ENCODE measurements around the gene HHIPL1.
A peak's percentile ranks its signal among the peaks of the same experiment; 100 is the strongest.

HHIPL1 gene

DNA sequence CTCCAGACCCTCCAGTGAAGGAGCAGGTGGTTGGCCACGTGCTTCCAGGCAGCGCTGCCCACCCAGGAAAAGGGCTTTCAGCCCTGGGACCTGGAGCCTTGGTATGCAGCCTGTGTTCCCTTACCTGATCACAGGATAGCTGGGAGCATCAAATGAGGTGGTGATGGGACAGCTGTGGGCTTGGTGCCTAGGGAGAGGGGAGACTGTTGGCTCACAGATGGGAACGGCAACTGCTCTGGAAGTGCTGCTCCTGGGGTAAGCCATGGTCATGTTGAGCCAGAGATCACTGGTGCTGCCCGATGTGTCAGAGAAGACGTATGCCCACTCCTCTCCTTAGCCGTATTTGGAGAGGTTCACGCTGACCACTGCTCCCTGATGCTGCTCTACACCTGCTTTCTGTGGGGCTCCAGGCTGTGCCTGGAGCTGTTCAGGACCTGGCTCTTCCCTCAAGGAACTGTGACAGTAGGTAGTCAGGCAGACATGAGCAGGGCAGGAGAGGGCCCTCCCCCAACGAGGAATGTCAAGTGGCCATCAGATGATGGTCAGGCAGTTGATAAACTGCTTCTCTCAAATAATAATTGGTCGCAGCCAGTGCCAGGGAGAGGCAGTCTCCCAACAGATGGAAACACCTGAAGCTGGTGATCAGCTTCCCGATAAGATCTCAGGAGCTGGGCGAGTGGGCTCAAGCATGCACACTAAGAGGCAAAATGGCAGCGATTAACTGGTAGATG lies 36.3 kb downstream of the HHIPL1 start:
- intact Hi-C loops (cut with DNase I), result loop anchor here (5.0 kb wide), 1 partner anchor 206 kb away; no protein-coding TSS in a partner anchor
- DNase-seq, result peak in 4 of 42 donors; percentile 13 to 40 (median 26)

DNA sequence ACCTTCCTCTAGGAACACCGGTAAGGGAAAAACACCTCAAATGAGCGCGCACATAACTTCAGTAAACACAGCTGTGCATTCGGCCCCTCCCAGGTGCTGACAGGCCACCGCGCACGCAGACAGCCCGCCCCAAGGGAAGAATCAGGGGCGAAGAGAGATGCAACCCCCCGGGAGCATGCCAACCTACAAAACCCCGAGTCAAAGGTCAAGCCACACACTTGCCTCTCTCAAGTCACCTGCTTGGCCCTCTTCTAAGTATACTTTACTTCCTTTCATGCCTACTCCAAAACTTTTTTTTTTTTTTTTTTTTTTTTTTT lies 36.9 kb downstream of the HHIPL1 start:
- intact Hi-C loops (cut with DNase I), result loop anchor here (5.0 kb wide), 1 partner anchor 206 kb away; no protein-coding TSS in a partner anchor
- peak in 3 of 42 donors; percentile 15 to 36 (median 23) for DNase-seq

DNA sequence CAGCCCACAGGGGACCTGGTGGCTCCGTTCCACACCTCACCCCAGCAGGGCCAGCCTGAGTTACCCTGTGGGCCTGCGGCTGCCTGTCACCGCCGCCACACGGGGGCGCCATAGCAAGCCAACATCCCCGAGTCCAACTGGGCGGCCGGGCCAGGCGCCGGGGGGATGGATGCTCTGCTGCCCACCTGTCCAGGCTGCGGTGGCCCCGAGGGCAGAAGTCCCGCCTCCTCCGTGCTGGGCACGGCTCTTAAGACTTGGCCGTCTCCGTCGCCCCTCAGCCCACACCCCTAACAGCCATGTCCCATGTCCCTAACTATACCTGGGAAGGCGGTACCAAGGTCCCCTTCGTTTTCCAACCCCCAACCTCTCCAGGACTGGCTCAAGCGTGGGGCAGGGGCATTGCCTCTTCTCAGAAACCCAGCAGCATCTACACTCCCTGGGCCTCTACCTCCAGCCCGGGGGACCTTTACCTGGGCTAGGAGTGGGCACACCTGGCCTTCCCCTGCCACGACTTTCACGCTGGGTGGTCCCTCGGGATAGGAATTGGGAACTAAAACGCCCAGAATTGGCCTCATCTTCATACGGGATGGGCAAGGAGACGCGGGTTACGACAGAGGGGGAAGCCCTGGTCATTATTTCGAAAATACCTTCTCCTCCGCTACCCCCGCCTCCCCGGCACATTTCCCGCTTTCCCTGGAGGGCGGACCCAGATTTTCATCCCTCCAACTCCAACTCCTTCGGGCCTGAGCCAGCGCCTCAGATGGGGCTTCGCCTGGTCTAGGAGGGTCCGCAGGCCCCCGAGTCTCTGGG lies 38.1 kb downstream of the HHIPL1 start:
- intact Hi-C loops (cut with DNase I), result loop anchor here (5.0 kb wide), 1 partner anchor 204 kb away; no protein-coding TSS in a partner anchor
- peak; percentile 75 to 93 (median 86) for DNase-seq

DNA sequence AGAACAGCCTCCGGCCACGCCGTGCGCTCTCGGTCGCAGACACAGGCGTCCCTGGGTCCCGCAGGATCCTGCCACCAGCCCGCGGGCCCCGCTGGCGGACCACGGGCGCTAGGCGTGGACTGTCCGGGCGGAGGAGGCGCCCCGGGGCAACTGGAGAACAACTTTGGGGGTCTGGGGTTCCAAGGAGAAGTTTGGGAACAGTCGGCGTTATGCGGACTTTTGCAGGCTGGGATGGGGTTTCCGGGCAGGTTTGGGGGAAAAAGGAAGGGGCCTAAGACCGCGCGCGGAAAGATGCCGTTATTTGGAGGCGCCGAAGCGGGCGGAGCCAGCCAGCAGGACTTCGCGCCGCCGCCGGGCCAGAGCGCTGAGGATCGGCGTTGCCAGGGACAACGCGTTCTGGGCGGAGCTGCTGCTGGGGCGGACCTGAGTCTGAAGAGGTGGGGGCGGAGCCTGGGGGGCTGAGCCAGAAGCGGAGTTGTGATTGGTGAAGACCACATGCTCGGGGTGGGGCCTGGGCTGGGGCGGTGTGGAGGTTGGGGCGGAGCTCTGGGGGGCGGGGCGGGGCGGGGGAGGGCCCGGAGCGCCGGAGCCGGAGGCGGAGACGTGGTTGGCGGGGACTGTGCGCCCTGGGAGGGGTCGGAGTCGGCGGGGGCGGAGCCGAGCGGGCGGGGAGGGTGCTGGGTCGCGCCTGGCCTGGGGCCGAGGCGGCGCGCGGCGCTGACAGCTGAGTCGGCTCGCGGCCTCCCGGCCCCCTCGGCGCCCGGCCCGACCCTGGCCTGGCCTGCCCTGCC lies 38.9 kb downstream of the HHIPL1 start, which contains the start of gene CYP46A1:
Gene CYP46A1 (plus strand): TSS at position 680 of the 791 bp plus-strand sequence. CDS start 120 bp downstream, outside the sequence.
- peak; percentile 98 to 100 (median 100) for DNase-seq
- intact Hi-C loops (cut with DNase I), result loop anchor here (5.0 kb wide), 1 partner anchor 203 kb away; no protein-coding TSS in a partner anchor

DNA sequence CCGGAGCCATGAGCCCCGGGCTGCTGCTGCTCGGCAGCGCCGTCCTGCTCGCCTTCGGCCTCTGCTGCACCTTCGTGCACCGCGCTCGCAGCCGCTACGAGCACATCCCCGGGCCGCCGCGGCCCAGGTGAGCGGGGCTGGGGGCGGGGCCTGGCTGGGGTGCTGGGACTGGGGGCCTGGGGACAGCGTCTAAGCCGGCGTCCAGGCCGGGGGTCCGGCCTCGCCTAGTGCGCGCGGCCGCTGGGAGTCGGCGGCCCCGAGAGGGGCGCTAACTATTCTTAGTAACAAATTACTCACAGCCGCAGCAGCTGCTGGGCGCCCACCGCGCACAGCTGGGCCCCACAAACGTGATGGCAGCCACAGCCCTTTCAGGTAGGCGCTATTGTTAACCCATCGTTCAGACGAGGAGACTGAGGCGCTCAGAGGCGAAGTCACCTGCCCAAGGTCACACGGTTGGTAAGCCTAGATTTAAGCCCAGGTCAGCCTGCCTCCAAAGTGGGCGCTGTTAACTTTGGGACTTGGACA lies 39.5 kb downstream of the HHIPL1 start:
- peak in 2 of 42 donors; percentile 24 to 34 for DNase-seq
- intact Hi-C loops (cut with DNase I), result loop anchor here (5.0 kb wide), 1 partner anchor 203 kb away; no protein-coding TSS in a partner anchor

DNA sequence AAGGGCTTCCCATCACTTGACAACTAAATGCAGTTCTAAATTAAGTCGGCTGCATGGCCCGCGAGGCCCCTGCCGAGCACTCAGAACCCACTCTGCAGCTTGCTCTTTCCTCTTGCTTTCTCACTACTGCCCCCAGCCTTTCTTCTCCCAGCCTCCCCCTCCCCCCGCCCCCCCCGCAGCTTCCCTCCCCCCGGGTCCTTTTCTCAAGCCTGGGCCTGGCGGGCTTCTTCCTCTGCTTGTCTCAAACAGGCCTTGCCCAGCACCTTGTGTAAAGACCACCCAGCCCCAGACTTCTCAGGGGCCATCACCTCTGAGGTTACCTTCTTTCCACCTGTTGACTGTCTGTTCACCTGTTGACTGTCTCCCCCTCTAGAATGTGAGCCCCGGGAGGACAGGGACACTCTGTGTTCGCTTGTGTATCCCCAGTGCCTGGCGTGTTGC lies 40.2 kb downstream of the HHIPL1 start:
- DNase-seq, result peak in 3 of 42 donors; percentile 10 to 41 (median 33)

DNA sequence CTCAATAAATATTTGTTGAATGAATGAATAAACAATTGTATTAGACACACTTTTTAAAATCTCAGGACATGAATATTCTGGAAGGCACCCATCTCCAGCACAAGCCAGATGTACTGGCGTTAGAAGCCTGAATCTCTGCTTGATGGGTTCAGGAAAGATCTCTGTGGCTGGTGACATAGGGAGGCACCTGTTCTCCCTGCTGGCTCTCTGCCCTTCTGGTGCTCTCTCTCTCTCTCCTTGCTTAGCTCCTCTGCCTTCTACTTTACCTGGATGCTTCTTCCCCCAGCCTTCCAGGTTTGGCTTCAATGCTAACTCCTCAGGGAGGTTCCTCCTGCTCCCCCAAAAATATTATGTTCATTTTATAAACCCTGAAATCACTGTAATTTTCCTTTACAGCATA lies 40.7 kb downstream of the HHIPL1 start:
- DNase-seq, result peak in 3 of 42 donors; percentile 11 to 42 (median 29)
- intact Hi-C loops (cut with DNase I), result no loop called here

More for the DNA sequence above, 40.2 kb downstream of the HHIPL1 start:
- intact Hi-C loops (cut with DNase I), result no loop called here

DNA sequence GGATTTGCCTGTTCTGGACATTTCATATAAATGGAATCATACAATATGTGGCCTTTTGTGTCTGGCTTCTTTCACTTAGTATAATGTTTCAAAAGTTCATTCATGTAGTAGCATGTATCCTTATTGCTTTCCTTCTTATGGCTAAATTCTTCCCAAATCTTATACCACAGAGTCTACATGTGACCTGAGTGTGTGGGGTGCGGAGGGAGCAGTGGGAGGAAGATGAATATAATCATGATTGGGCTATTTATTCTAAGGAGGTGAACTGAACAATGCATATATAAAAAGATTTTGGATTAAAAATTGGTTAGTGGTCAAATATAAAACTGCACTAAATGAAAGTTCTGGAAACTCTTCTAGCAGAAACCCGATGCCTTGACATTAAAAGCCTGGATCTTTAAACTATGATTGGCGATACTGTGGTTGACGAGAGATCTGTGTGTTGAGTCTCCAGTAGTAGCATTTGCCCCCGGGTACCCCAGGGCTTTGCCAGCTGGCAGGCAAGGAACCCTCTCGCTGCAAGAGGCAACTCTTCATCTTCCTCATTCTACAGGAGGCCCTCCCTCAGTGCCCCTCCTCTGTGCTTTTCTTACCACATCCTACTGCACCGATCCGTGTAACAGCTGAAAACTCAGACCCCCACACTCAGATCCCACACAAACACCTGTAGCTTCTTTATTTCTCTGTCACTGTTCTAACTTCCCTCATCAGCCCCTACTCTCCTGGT lies 41.8 kb downstream of the HHIPL1 start:
- intact Hi-C loops (cut with DNase I), result no loop called here

DNA sequence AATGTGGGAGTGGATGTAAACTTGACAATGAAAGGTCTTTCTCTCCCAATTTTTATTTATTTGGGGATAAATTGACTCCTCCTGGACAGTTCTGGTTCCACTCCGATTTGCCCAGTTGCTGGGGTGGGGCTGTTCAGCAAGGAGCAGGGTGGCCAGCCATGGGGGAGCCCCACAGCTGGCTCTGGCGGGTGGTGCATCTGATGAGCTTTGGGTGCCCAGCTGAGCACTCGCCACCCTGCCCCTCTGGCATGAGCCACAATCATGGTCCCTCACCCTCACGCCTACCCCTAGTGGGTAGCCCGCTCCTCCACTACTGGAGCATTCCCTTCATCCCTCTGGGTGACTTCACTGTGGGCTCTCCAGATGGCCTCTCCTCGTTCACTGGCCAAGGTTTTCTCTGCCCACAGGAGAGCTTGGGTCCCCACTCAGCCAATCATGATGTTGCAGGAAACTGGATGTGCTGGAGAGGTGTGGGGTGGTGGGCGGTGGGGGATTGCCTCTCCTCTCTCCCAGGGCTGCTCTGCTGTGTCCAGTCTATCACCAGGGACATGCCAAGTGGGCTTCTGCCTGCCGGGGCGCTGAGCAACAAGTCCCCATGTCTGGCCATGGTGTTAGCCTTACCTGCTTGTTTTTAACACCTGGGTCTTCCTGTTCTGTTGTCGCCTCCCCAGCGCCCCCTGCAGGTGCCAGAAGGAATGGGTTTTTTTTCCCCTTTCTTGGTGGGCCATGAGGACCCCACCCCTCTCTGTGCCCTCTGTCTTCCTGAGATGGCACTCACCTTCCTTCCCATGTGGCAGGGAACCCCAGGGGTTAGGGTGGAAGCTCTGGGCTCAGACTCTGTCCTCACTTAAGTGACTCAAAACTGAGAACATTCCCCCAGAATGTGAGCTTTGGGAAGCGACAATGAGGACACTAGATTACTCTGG lies 42.6 kb downstream of the HHIPL1 start:
- intact Hi-C loops (cut with DNase I), result no loop called here
- DNase-seq, result peak in 4 of 42 donors; percentile 25 to 48 (median 32)

More for the DNA sequence above, 41.8 kb downstream of the HHIPL1 start:
- peak in 7 of 42 donors; percentile 29 to 68 (median 50) for DNase-seq

DNA sequence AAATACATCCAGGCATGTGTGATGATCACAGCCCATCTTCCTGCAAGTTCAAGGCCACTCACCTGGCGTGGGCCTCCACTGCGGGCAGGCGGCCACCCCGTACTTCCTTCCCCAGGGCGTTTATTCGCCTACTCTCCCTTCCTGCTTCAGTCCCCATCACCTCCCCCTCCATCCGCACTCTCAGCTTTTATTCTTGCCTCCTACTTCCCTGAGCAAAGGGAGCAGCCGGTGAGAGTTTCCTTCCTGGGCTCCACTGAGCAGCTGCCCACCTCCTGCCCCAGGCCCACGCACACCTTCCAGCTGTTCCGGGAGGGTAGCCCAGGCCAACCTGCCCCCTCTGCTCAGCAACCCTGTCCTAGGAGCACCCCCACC lies 43.3 kb downstream of the HHIPL1 start:
- peak in 14 of 42 donors; percentile 34 to 75 (median 50) for DNase-seq
- intact Hi-C loops (cut with DNase I), result no loop called here

DNA sequence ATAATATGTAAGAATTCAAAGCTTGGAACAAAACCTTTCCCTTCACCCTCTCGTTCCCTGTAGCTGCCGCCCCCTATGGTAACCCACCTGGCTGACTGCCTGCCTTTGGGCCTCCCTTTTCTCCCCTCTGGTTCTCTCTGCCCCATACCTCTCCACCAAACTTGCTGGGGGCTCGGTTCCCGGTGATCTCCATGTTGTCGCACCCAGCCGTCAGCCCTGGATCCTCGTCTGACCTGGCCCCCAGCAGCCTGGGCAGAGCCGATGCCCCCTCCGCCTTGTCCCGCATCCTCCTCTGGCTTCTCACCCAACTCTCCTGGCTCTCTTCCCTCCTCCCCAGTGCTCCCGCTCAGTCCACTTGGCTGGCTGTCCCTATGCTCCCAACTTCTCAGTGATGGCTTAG lies 43.7 kb downstream of the HHIPL1 start:
- intact Hi-C loops (cut with DNase I), result no loop called here
- DNase-seq, result peak in 3 of 42 donors; percentile 23 to 42 (median 38)

DNA sequence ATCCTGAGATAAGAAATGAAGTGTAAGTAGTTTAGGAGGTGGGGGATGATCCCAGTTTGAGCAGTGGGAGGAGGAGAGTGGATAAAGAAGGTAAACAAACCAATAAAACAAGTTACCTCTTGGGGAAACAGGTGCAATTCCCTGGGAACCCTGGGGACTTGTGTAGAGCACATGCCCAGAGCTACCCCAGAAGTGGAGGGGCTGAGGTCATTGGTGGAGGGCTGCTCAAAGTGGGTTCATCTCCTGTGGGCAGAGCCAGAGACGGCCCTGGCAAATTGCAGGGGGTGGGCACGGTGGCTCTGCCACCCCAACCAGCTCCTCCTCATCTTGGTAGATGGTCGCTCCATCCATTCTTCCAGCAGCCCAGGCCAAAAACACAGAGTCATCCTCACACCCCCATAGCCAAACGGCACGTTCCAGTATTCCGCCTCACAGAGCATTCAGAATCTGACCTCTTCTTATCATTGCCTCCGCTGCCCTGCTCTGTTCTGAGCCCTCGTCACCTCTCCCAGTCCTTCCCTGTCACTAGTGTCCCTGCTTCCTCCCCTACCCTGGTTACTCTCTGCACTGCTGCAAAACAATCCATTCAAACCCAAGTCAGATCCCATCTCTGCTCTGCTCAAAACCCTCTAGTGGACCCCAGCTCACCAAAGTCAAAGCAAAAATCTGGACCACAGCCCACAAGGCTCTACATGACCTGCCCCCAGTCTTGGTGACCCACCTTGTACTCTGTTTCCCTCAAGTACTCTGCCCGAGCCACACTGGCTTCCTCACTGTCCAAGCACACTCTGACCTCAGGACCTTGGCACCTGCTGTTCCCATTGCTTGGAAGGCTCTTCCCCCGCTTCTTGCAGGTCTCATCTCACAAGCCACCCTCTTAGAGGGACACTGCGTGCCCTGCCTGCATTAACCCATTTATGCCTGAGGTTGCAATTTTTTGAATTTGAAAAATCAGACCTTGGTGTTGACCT lies 44.6 kb downstream of the HHIPL1 start:
- intact Hi-C loops (cut with DNase I), result no loop called here
- DNase-seq, result peak in 2 of 42 donors; percentile 25 to 37

DNA sequence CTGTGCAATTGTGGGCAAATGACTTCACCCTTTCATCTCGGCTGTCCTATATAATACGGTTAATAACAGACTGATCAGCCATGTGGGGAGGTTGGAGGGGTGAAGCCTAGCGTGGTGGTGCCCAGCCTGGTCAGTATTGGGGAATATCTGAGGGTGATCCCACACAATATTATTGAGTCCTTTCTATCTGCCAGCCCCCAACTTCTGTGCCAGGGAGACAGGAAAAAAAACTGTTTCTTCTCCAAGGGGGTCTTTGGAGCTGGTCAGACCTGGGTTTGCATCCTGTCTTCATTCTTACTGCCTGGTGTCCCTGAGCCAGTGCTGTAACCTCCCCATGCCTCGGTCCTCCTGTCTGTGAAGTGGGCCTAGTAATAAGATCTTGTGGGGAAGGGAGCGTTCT lies 45.7 kb downstream of the HHIPL1 start:
- DNase-seq, result peak in 1 of 42 donors; percentile 17
- intact Hi-C loops (cut with DNase I), result no loop called here

DNA sequence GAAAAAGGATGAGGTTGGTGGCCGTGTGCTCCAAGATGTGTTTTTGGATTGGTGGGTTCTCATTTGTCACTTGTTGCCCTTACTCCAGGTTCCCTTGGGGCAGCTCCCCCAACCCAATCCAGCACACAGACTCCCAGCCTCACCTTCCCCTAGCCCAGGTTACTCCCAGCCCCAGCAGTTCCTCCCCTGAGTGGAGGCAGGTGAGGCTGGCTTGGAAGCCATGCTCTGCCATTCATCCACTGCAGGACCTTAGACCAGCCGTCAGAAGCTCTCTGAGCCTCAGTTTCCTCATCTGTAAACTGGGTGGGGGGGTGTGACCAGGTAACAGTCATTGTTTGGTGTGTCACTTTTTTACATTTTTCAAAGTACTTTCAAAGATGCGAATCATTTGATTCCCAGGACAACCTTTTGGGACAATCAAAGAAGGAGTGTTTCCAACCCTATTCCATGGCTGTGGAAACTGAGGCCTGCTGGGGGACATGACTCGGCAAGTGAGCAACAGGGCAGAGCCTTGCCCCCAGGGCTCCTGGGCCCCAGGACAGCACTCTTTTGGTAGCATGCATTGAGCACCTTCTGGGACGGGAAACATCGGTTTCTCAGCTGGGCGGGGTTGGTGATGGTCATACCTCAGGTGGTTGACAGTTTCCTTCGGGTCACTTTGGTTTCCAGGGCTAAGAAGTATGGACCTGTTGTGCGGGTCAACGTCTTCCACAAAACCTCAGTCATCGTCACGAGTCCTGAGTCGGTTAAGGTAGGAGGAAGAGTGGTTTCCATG lies 46.4 kb downstream of the HHIPL1 start:
- intact Hi-C loops (cut with DNase I), result no loop called here
- peak in 2 of 42 donors; percentile 12 to 20 for DNase-seq

DNA sequence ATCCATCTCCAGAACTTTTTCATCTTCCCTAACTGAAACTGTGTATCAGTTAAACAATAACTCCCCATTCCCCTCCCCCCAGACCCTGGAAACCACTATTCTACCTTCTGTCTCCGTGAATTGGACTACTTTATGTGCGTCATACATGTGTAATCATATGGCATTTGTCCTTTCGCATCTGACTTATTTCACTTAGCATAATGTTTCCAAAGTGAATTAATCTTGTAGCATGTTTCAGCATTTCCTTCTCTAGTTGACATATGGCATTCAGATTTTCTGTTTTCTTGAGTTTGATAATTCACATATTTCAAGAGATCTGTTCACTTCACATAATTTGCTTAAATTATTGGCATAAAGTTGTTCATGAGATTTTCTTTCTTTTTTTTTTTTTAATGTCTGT lies 49.0 kb downstream of the HHIPL1 start:
- no peak for DNase-seq
- intact Hi-C loops (cut with DNase I), result no loop called here
